ENCODE measurements around the gene RFK.

- TF ChIP-seq EP300 (conservative IDR thresholded peaks at IDR 0.05; ENCODE audit: poor library complexity, severe bottlenecking) (no peak), CTCF (IDR thresholded peaks at IDR 0.05; ENCODE audit: poor library complexity, severe bottlenecking) (no peak), MXI1 (conservative IDR thresholded peaks at IDR 0.05; ENCODE audit: poor library complexity, severe bottlenecking) (no peak), SMC3 (conservative IDR thresholded peaks at IDR 0.05; ENCODE audit: poor library complexity) (no peak), EZH2 (IDR thresholded peaks at IDR 0.05; ENCODE audit: borderline replicate concordance, insufficient read depth, low read length, poor library complexity, severe bottlenecking) (no peak), RAD21 (conservative IDR thresholded peaks at IDR 0.05) (no peak), POLR2AphosphoS5 (IDR thresholded peaks at IDR 0.05) (no peak), TAF1 (IDR thresholded peaks at IDR 0.05; ENCODE audit: low read depth) (no peak), REST (IDR thresholded peaks at IDR 0.05; ENCODE audit: borderline replicate concordance) (no peak)
These were observed 29.3 kb upstream of the RFK start for GRCh38 chr9:76423216-76424177.
